Ovary (tissue), 9 donors: ENCODE data around the gene ZMYND8. TPM values are rescaled to one million over a fixed set of nuclear protein-coding genes. Genes with fewer than 3 reads are reported as not detected.
"Not testable (repeated sequence)": the region's sequence is repeated elsewhere in the genome, so short reads cannot be mapped to it uniquely, and the experiment has no call there.

ENCODE experiments used
- DNase-seq, 5 donors: peaks; one replicate each; pipeline ENCODE4 v3.0.0-alpha.2; 2019 to 2020
- H3K27ac ChIP-seq, 2 donors: fragments of 200-600 bp; one replicate each; pipeline versions ENCODE4 v1.5.1 to v1.8.0; 2019 to 2022
- H3K27me3 ChIP-seq: fragments of 200-600 bp; one replicate; pipeline ENCODE4 v1.8.0; 2022
- H3K36me3 ChIP-seq: fragments of 200-600 bp; sonication (generic); one replicate; pipeline ENCODE4 v1.5.1; 2019
- H3K4me1 ChIP-seq: one replicate; pipeline ENCODE4 v1.8.1; 2013; ENCODE audit warnings: mild to moderate bottlenecking, moderate library complexity; ENCODE audit not compliant: insufficient read depth
- H3K4me3 ChIP-seq: fragments of 200-600 bp; sonication (generic); one replicate; pipeline ENCODE4 v1.5.1; 2017
- H3K9me3 ChIP-seq, 2 donors: fragments of 200-600 bp in 1 of 2; sonication (generic) in 1 of 2; one replicate each; pipeline versions ENCODE4 v1.5.1 to v1.8.1; 2013 to 2019; ENCODE audit warnings: mild to moderate bottlenecking in 1 of 2, moderate library complexity in 1 of 2
- EP300 ChIP-seq: sonication (generic); formaldehyde crosslinking; IDR thresholded peaks from one replicate; pipeline ENCODE4 v1.6.1; 2017; ENCODE audit warnings: antibody characterized with exemption
- POLR2A ChIP-seq: fragments of 450-650 bp; IDR thresholded peaks from one replicate; pipeline ENCODE4 v1.6.1; 2017; ENCODE audit warnings: antibody characterized with exemption, mild to moderate bottlenecking, moderate library complexity
- WGBS, 3 donors: extraction: QIAGEN DNeasy Blood & Tissue Kit in 1 of 3; methylation state at CpG; one replicate each; pipeline versions ENCODE4 v1.1.5 to v1.1.7; 2013 to 2017; 5-methylcytosine and 5-hydroxymethylcytosine counted together
- intact Hi-C, 4 donors: fragments of 100-400 bp; cut with DNase I; formaldehyde crosslinking; loops; one replicate each; pipeline versions ENCODE4 v1.11.0 to v1.15.1; 2022 to 2023
- polyA plus RNA-seq, 2 donors: library from polyadenylated mRNA; stranded (reverse); fragments of 200-250 nt in 1 of 2; fragments of 350-450 nt in 1 of 2; fragmentation: Illumina TruSeq in 1 of 2; extraction: RNeasy Lipid Tissue Mini Kit (QIAGEN cat#74804) in 1 of 2; gene quantifications; one replicate each; pipeline ENCODE4 v1.2.3, GENCODE V29; 2013 to 2014
- total RNA-seq, 7 donors: library from RNA; depleted of rRNA in 2 of 7; stranded (reverse); fragments of >200 nt in 2 of 7; fragmentation: NEBNext Ultra II Directional in 3 of 7; extraction: Animal tissue kit (Norgen Biotek cat#: 25700) in 3 of 7; gene quantifications; one replicate each; pipeline versions ENCODE4 v1.1.0 to v1.2.4, GENCODE V29; 2016 to 2023
- TF ChIP-seq, protein P1 (sequence below), 3 donors: fragments of 450-650 bp in 2 of 3; fragments of 200-600 bp in 1 of 3; IDR thresholded peaks; one replicate each; pipeline versions ENCODE4 v1.5.1 to v1.8.0; 2016 to 2022; ENCODE audit warnings: antibody characterized with exemption in 3 of 3, mild to moderate bottlenecking in 1 of 3
- donor health status: DM: no; HTN: no; CAD: no; lungs with moderate emphysema.
- donor health status: DM: no; HTN: no; CAD: no.
- donor health status: Bipolar disorder and iron deficiency.
- donor health status: DM: yes; HTN: yes; CAD: no.
- donor health status: DM: no; HTN: no; CAD: no.
- donor health status: DM: yes; HTN: yes; CAD: no.

The ZMYND8 gene
- total and polyA plus RNA-seq, 9 donors, result 8.3 to 40.7 (median 30.5) TPM

DNA sequence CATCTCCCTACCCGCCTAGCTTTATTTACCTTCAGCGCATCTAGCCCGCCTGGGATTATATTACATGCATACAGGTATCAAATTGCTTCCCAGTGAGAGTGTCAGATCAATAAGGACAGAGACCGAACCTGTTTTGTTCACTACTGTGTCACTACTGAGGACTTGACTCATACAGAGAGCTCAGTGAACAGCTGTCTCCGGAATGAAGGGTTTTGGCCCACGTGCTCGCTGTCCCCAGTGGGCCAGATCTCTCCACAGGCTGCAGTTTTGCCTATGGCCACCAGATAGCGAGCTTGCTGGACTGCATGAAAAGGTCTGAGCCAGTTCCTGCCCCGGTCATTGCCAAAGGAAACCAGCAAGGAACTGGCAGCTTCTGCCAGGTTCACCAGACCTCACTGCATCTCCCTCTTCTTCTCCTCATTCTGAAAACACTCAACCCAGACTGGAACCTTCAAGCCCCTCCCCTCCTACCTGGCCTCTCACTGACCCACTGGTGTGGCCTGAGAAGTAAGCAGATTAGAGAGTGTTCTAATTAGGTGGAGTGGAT is 150.8 kb downstream of the ZMYND8 start:
- Histone ChIP-seq H3K4me1 (no peaks in the 10 kb centered on the region), H3K36me3 (no peaks in the 10 kb centered on the region), H3K4me3 (no peak overlapping the region), H3K27ac (no peak overlapping the region), H3K9me3 (no peaks in the 10 kb centered on the region), H3K27me3 (no peaks in the 10 kb centered on the region)
- 50 to 73% (median 67%) methylated on average over 9 of the region's 9 CpGs for WGBS, 3 donors
- TF ChIP-seq, protein P1, sequence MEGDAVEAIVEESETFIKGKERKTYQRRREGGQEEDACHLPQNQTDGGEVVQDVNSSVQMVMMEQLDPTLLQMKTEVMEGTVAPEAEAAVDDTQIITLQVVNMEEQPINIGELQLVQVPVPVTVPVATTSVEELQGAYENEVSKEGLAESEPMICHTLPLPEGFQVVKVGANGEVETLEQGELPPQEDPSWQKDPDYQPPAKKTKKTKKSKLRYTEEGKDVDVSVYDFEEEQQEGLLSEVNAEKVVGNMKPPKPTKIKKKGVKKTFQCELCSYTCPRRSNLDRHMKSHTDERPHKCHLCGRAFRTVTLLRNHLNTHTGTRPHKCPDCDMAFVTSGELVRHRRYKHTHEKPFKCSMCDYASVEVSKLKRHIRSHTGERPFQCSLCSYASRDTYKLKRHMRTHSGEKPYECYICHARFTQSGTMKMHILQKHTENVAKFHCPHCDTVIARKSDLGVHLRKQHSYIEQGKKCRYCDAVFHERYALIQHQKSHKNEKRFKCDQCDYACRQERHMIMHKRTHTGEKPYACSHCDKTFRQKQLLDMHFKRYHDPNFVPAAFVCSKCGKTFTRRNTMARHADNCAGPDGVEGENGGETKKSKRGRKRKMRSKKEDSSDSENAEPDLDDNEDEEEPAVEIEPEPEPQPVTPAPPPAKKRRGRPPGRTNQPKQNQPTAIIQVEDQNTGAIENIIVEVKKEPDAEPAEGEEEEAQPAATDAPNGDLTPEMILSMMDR (IDR thresholded peaks at IDR 0.05), result peak in 1 of 3 donors; percentile 55
- TF ChIP-seq POLR2A, result no peak
- no peak for TF ChIP-seq EP300
- peak in 2 of 5 donors; percentile 54 to 66 for DNase-seq
- intact Hi-C loops, result loop anchor here in 1 of 4 donors (5.0 kb wide), 1 partner anchor 177 kb away; no protein-coding TSS in a partner anchor

DNA sequence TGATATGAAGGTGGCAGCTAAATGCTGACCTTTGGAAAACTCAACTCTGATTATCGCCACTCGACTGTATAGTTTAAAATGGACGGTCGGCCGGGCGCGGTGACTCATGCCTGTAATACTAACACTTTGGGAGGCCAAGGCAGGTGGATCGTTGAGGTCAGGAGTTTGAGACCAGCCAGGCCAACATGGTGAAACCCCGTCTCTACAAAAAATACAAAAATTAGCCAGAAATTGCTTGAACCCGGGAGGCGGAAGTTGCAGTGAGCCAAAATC is 151.7 kb downstream of the ZMYND8 start:
- H3K36me3 ChIP-seq, H3K4me3 ChIP-seq, H3K27me3 ChIP-seq, H3K27ac ChIP-seq, H3K4me1 ChIP-seq, H3K9me3 ChIP-seq, DNase-seq: not testable (repeated sequence)
- intact Hi-C loops, result loop anchor here in 1 of 4 donors (5.0 kb wide), 1 partner anchor 178 kb away; no protein-coding TSS in a partner anchor
- 93 to 96% (median 95%) methylated on average over 11 of the region's 11 CpGs for WGBS, 3 donors

DNA sequence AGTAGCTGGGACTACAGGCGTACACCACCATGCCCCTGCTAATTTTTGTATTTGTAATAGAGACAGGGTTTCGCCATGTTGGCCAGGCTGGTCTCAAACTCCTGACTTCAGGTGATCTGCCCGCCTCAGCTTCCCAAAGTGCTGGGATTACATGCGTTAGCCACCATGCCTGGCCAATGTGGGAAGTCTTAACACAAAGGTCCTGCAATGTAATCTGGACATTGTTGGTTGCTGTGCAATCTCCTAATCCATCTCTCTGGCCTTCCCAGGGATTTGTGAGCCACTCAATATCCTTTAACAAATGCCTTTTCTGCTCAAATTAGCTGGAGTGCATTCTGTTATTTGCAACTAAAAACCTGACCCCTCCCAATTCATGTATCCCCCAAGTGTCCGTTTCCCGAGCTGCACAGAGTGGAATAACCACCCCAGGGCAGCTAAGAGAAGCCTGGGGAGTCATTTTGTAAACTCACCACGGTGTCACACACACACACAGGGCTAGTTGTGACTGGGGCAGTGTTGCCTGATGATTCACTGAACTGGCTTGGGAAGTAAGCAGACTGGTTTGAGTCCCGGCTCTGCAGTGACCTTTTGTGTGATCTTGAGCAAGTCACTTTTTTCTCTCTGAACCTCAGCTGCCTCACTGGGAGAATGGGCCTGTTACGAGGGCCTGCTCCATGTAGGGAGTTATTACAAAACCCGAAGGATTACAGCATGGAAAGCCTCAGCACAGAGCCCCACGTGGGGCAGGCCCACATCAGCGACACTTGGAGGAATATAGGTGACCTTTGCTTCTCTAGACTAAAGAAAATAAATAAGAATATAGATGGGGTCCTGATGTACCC is 152.3 kb downstream of the ZMYND8 start:
- intact Hi-C loops, result no loop called here
- no peak overlapping the region for H3K4me3 ChIP-seq
- H3K27me3 ChIP-seq, result no peaks in the 10 kb centered on the region
- DNase-seq, result no peak
- H3K36me3 ChIP-seq, result no peaks in the 10 kb centered on the region
- TF ChIP-seq EP300 (no peak), POLR2A (no peak)
- TF ChIP-seq, protein P1 (IDR thresholded peaks at IDR 0.05), result no peak
- H3K9me3 ChIP-seq, result no peaks in the 10 kb centered on the region
- 89 to 93% (median 90%) methylated on average over 12 of the region's 12 CpGs for WGBS, 3 donors
- no peaks in the 10 kb centered on the region for H3K4me1 ChIP-seq
- H3K27ac ChIP-seq, result no peak overlapping the region

DNA sequence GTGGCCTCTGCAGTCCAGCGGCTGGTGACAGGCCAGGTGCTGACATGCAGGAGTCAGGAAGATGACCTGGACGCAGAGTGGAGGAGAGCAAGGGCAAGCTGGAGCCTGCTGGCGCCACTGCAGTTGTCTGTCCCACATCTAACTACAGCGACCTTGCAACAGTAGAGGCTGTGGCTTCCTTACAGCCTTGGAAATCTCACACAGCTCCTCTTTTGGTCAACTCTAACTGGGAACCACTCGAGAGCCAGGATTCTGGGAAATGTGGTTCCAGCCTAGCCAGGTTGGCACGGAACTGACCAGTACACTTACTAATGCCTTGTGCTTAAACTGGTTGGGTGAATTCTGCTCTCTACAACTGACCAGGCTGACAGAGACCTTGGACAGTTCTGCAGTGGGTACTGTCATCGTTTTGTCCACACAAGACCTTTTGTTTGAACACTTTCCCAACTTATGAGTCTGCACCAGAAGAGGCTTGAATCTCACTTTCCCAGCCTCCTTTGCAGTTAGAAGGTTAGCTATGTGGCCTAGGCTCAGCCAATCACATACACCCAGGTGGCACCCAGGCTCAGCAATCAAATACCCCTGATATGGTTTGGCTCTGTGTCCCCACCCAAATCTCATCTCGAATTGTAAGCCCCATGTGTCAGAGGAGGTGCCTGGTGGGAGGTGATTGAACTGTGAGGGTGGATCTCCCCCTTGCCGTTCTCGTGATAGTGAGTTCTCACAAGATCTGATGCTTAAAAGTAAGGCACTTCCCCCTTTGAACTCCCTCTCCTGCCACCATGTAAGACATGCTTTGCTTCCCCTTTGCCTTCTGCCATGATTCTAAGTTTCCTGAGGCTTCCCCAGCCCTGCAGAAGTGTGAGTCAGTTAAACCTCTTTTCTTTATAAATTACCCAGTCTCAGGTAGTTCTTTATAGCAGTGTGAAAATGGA is 153.5 kb downstream of the ZMYND8 start:
- Histone ChIP-seq H3K4me1 (no peaks in the 10 kb centered on the region), H3K27ac (no peak overlapping the region), H3K27me3 (no peaks in the 10 kb centered on the region), H3K9me3 (no peaks in the 10 kb centered on the region), H3K4me3 (no peak overlapping the region), H3K36me3 (no peaks in the 10 kb centered on the region)
- TF ChIP-seq, protein P1 (IDR thresholded peaks at IDR 0.05), result no peak
- TF ChIP-seq EP300 (no peak), POLR2A (no peak)
- intact Hi-C loops, result no loop called here
- 73 to 77% (median 75%) methylated on average over 10 of the region's 10 CpGs for WGBS, 3 donors
- no peak for DNase-seq
